ENCODE data around the gene PHLPP2.
"Not testable (repeated sequence)": the region's sequence is repeated elsewhere in the genome, so short reads cannot be mapped to it uniquely, and the experiment has no call there.

PHLPP2 gene

GRCh38 chr16:71610936-71611871 lies 113.3 kb downstream of the PHLPP2 start:
- peak; percentile 39 for DNase-seq

DNA sequence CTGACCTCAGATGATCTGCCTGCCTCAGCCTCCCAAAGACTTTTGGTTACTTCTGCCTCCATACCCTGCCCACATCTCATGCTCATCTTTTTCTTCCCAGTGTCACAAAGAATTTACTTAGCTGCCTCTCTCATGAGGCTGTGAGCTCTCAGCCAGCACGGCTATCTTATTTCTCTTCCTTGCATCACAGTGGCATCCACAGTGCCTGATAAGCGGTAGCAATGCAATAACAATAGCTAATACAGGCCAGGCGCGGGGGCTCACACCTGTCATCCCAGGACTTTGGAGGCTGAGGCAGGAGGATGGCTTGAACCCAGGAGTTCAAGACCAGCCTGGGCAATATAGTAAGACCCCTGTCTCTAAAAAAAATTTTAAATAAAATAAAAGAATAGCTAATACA lies 114.1 kb downstream of the PHLPP2 start:
- DNase-seq: no peak

- no peak for DNase-seq
Observed at GRCh38 chr16:71609066-71609465, 115.4 kb downstream of the PHLPP2 start.

DNA sequence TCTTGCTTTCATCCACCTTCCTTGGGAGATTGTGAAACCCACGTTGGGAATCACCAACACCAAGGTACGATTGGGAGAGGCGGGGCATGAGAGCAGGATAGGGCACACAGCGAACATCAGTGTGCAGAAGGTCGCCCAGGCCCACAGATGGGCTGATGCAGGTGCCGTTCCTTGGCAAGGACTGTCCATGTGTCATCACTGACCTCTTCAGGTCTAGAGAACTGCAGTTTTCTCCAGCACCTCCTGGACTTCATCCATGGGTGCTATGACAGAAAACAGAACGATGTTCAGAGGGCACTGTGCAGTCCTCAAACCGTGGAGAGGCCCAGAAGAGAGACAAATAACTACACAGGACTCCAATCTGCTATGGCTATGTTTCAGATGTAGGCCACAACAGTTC lies 123.7 kb downstream of the PHLPP2 start:
- DNase-seq: no peak

GRCh38 chr16:71598426-71598825 lies 126.1 kb downstream of the PHLPP2 start:
- not testable (repeated sequence) for DNase-seq

GRCh38 chr16:71595340-71595826 lies 129.1 kb downstream of the PHLPP2 start:
- not testable (repeated sequence) for DNase-seq
